GM12878 (cell line): ENCODE data around the gene CDH1. TPM values are rescaled to one million over a fixed set of nuclear protein-coding genes. Genes with fewer than 3 reads are reported as not detected.
A peak's percentile ranks its signal among the peaks of the same experiment; 100 is the strongest.

Experiments used
- ATAC-seq: fragments of 200-7000 bp; cut with Tn5 transposase; 3 replicates; pipeline ENCODE4 v1.9.1; 2020; ENCODE audit warnings: mild to moderate bottlenecking, moderate library complexity
- BruUV-seq: library from RNA; stranded (reverse); fragments of 400-500 nt; replicated peaks from 2 replicates; lab custom pipeline; 2021; lab: Mats Ljungman, UMichigan
- CTCF ChIA-PET: fragments of 300-600 bp; sonication (Branson Sonifier 250); formaldehyde crosslinking; extraction: SDS; loops from one replicate; lab custom pipeline; 2021; ENCODE audit warnings: inconsistent platforms; lab: Yijun Ruan, JAX
- POLR2A ChIA-PET: fragments of 350-600 bp; formaldehyde crosslinking; extraction: SDS; loops from one replicate; lab custom pipeline; 2021; ENCODE audit warnings: inconsistent platforms; lab: Charles Lee
- RAD21 ChIA-PET: fragments of 300-600 bp; sonication (Branson Sonifier 250); formaldehyde crosslinking; loops from one replicate; lab custom pipeline; 2023; ENCODE audit warnings: antibody characterized with exemption; ENCODE audit not compliant: unreplicated experiment; lab: Charles Lee
- SMC1A ChIA-PET: fragments of 300-600 bp; sonication (Branson Sonifier 250); formaldehyde crosslinking; loops from one replicate; lab custom pipeline; 2023; ENCODE audit not compliant: unreplicated experiment, uncharacterized antibody; lab: Charles Lee
- DNase-seq: peaks from one replicate; pipeline ENCODE4 v3.0.0-alpha.2; 2011; ENCODE audit warnings: low read depth, low spot score
- FAIRE-seq: peaks from 3 replicates; lab custom pipeline; 2011; peaks lifted over from hg19 to GRCh38; lab: Jason Lieb, UNC
- H2AFZ ChIP-seq: 2 replicates; pipeline ENCODE4 v1.6.0; 2011; ENCODE audit warnings: low read depth, low read length, control low read depth; ENCODE audit not compliant: control insufficient read depth
- H3K27ac ChIP-seq: 2 replicates; pipeline ENCODE4 v1.5.1; 2011; ENCODE audit warnings: control low read depth; ENCODE audit not compliant: control insufficient read depth, insufficient read depth
- H3K27me3 ChIP-seq, 2 experiments: replicated peaks in 1 of 2; 2 replicates each; pipeline versions ENCODE4 v1.6.0 to v1.6.1; 2011; ENCODE audit warnings: low read length in 1 of 2; ENCODE audit not compliant: control insufficient read depth in 2 of 2, insufficient read depth in 2 of 2
- H3K36me3 ChIP-seq, 2 experiments: 2 replicates each; pipeline ENCODE4 v1.5.1; 2011; ENCODE audit warnings: low read length in 1 of 2; ENCODE audit not compliant: control insufficient read depth in 2 of 2, insufficient read depth in 2 of 2
- H3K4me1 ChIP-seq: 2 replicates; pipeline ENCODE4 v1.6.1; 2011; ENCODE audit warnings: mild to moderate bottlenecking, low read length, moderate library complexity, mixed read lengths; ENCODE audit not compliant: control insufficient read depth, insufficient read depth
- H3K4me2 ChIP-seq: 2 replicates; pipeline ENCODE4 v1.6.0; 2011; ENCODE audit warnings: control low read depth; ENCODE audit not compliant: control insufficient read depth, insufficient read depth
- H3K4me3 ChIP-seq: fragments of 200-600 bp; sonication (generic); 2 replicates; pipeline ENCODE4 v1.5.1; 2016
- H3K79me2 ChIP-seq: 2 replicates; pipeline ENCODE4 v1.6.0; 2011; ENCODE audit warnings: low read length; ENCODE audit not compliant: control insufficient read depth, insufficient read depth
- H3K9ac ChIP-seq: 2 replicates; pipeline ENCODE4 v1.8.0; 2011; ENCODE audit warnings: low read length, control low read depth, mixed read lengths; ENCODE audit not compliant: control insufficient read depth, insufficient read depth
- H3K9me3 ChIP-seq: replicated peaks from 3 replicates; pipeline ENCODE4 v1.5.1; 2011; ENCODE audit warnings: mild to moderate bottlenecking, low read length; ENCODE audit not compliant: control insufficient read depth, insufficient read depth
- H4K20me1 ChIP-seq: 2 replicates; pipeline ENCODE4 v1.6.0; 2011; ENCODE audit not compliant: control insufficient read depth, insufficient read depth
- BACH1 ChIP-seq: fragments of 450-650 bp; IDR thresholded peaks from 2 replicates; pipeline ENCODE4 v1.6.1; 2017; ENCODE audit warnings: mild to moderate bottlenecking, borderline replicate concordance
- BRCA1 ChIP-seq: IDR thresholded peaks from 2 replicates; pipeline ENCODE4 v1.6.1; 2011; ENCODE audit warnings: low read depth, low read length, improper control_type of control experiment
- NFYB ChIP-seq: IDR thresholded peaks from 2 replicates; pipeline ENCODE4 v1.6.1; 2011; ENCODE audit warnings: low read depth, mild to moderate bottlenecking, low read length, improper control_type of control experiment, moderate library complexity; ENCODE audit not compliant: insufficient read depth
- RBBP5 ChIP-seq: fragments of 200-600 bp; sonication (generic); conservative IDR thresholded peaks from 2 replicates; pipeline ENCODE4 v1.6.1; 2016
- RELB ChIP-seq: fragments of 450-650 bp; IDR thresholded peaks from 2 replicates; pipeline ENCODE4 v1.6.1; 2017; ENCODE audit warnings: low read depth, mild to moderate bottlenecking, moderate library complexity
- SREBF1 ChIP-seq: IDR thresholded peaks from 2 replicates; pipeline ENCODE4 v1.6.1; 2012; ENCODE audit warnings: mild to moderate bottlenecking, low read length
- TAF1 ChIP-seq: IDR thresholded peaks from 2 replicates; pipeline ENCODE4 v1.6.1; 2011; ENCODE audit warnings: mild to moderate bottlenecking, low read depth, low read length, borderline replicate concordance
- TCF12 ChIP-seq: IDR thresholded peaks from 2 replicates; pipeline ENCODE4 v1.6.1; 2011; ENCODE audit warnings: low read depth, mild to moderate bottlenecking, low read length
- YBX1 ChIP-seq: fragments of 450-650 bp; IDR thresholded peaks from 2 replicates; pipeline ENCODE4 v1.6.1; 2016; ENCODE audit warnings: antibody characterized with exemption
- ZNF384 ChIP-seq: IDR thresholded peaks from 2 replicates; pipeline ENCODE4 v1.6.1; 2012; ENCODE audit warnings: low read depth, mild to moderate bottlenecking, low read length, improper control_type of control experiment, borderline replicate concordance
- ZSCAN29 ChIP-seq: fragments of 450-650 bp; IDR thresholded peaks from 2 replicates; pipeline ENCODE4 v1.6.1; 2017; ENCODE audit warnings: mild to moderate bottlenecking, moderate library complexity
- WGBS: methylation state at CpG from one replicate; pipeline ENCODE4 v1.1.6; 2016; ENCODE audit warnings: low lambda C conversion rate; ENCODE audit not compliant: insufficient replicate concordance, insufficient coverage; ENCODE audit errors: missing lambda C conversion rate; 5-methylcytosine and 5-hydroxymethylcytosine counted together
- in situ Hi-C: fragments of 300-500 bp; cut with MboI; formaldehyde crosslinking; loops from 9 replicates; pipeline ENCODE4 v1.14.3; 2018; ENCODE audit warnings: mixed read lengths
- intact Hi-C: fragments of 100-400 bp; cut with micrococcal nuclease; formaldehyde crosslinking; loops from one replicate; pipeline ENCODE4 v1.14.2; 2022; ENCODE audit not compliant: unreplicated experiment
- polyA plus RNA-seq, 11 experiments: library from polyadenylated mRNA; depleted of rRNA in 4 of 11; unstranded in 6 of 11; stranded (reverse) in 5 of 11; fragments of >200 nt; fragmentation: Nextera tagmentation in 4 of 11; fragmentation: Illumina TruSeq in 1 of 11; extraction: Ambion mirVana in 4 of 11; extraction: Trizol in 1 of 11; gene quantifications; 1 replicate in 1 of 11; 2 replicates in 10 of 11; pipeline versions ENCODE4 v1.2.1 to v1.2.3, GENCODE V29; 2011 to 2016; ENCODE audit warnings: inconsistent platforms in 2 of 11, missing spikeins in 2 of 11, low read depth in 1 of 11
- total RNA-seq, 4 experiments: library from RNA; depleted of rRNA in 3 of 4; stranded (reverse); fragments of >200 nt in 3 of 4; fragmentation: Illumina TruSeq in 1 of 4; extraction: Trizol in 1 of 4; gene quantifications; 2 replicates each; pipeline versions ENCODE4 v1.2.1 to v1.2.3, GENCODE V29; 2013 to 2021
- TF ChIP-seq, protein P1 (sequence below): fragments of 450-650 bp; IDR thresholded peaks from 2 replicates; pipeline ENCODE4 v1.6.1; 2017; ENCODE audit warnings: mild to moderate bottlenecking, moderate library complexity

Gene CDH1
- total and polyA plus RNA-seq, 10 of the 15 experiments (the other 5 are each of a cell fraction or from before 2014, with no cell fraction given): 2.2 to 30.6 (median 17.7) TPM

DNA sequence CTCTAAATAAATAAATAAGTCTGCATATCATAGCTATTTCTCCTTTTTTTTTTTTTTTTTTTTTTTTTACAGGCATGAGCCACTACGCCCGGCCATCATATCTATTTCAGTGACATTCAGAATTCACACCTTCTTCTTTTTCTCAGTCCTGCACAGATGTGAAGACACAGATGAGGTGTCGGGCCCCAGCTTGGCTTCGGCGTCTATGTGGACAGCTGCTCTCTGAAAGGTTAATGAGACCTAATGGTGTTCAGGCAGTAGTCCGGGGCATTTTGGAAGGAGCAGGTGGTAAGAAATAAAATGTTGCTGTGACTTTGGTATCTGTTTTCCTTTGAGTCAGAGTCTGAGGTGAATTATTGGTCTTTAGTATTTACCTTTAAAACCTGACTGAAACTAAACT is 129.8 kb downstream of the CDH1 start:
- POLR2A ChIA-PET: no interaction called here
- H3K79me2 ChIP-seq: no peaks in the 10 kb centered on the region
- H3K4me3 ChIP-seq: no peak overlapping the region
- H3K27ac ChIP-seq: no peak overlapping the region
- SMC1A ChIA-PET: no interaction called here
- H3K27me3 ChIP-seq: no peaks in the 10 kb centered on the region
- 94% methylated on average over 4 of the region's 6 CpGs for WGBS
- FAIRE-seq (no peak), ATAC-seq (no peak), DNase-seq (no peak)
- H3K36me3 ChIP-seq: peaks cover 0 to 5% of the 10 kb centered on the region in 2 experiments; a peak in 3 of 4 replicates
- TF ChIP-seq NFYB: no peak
- peak; percentile 78; the same call in 1 of the 2 replicates for TF ChIP-seq ZSCAN29
- peak; percentile 46; the same call in 1 of the 2 replicates for TF ChIP-seq ZNF384
- 0 out of 2 replicates have a peak, but pooled peaks have one; percentile 16 for TF ChIP-seq TCF12
- BruUV-seq: no TSS peak
- H4K20me1 ChIP-seq: no peaks in the 10 kb centered on the region
- intact Hi-C loops (no loop called here), in situ Hi-C loops (no loop called here)
- RAD21 ChIA-PET: no interaction called here
- no peak overlapping the region for H2AFZ ChIP-seq
- H3K9me3 ChIP-seq: no peaks in the 10 kb centered on the region
- CTCF ChIA-PET: interaction anchor here (0.7 to 1.2 kb wide), 3 partner anchors 19 to 346 kb away, joined by 3 to 7 read pairs (median 4); no protein-coding TSS in a partner anchor
- H3K4me2 ChIP-seq: no peak overlapping the region
- H3K4me1 ChIP-seq: peaks cover 12% of the 10 kb centered on the region; the same call in 1 of the 2 replicates
- no peak overlapping the region for H3K9ac ChIP-seq

GRCh38 chr16:68869492-68870088 is 132.5 kb downstream of the CDH1 start:
- H3K79me2 ChIP-seq: no peaks in the 10 kb centered on the region
- ChIA-PET CTCF (interaction anchor here (1.2 kb wide), 1 partner anchor 25 kb away, joined by 3 read pairs; no protein-coding TSS in a partner anchor), POLR2A (no interaction called here), RAD21 (interaction anchor here (0.6 kb wide), 1 partner anchor 70 kb away, joined by 3 read pairs; no protein-coding TSS in a partner anchor), SMC1A (no interaction called here)
- no peak overlapping the region for H2AFZ ChIP-seq
- no peaks in the 10 kb centered on the region for H4K20me1 ChIP-seq
- H3K9me3 ChIP-seq: no peaks in the 10 kb centered on the region
- peaks cover 9% of the 10 kb centered on the region; the same call in 1 of the 2 replicates for H3K4me1 ChIP-seq
- no peak for DNase-seq
- ATAC-seq: no peak
- BruUV-seq: no TSS peak
- 0 out of 4 replicates have a peak, but pooled peaks cover 0 to 3% of the 10 kb centered on the region in 2 experiments for H3K36me3 ChIP-seq
- no peak overlapping the region for H3K9ac ChIP-seq
- no peak for FAIRE-seq
- H3K4me3 ChIP-seq: no peak overlapping the region
- in situ Hi-C loops (no loop called here), intact Hi-C loops (no loop called here)
- H3K27ac ChIP-seq: no peak overlapping the region
- no peaks in the 10 kb centered on the region for H3K27me3 ChIP-seq
- WGBS: 98% methylated on average over 4 of the region's 4 CpGs
- no peak overlapping the region for H3K4me2 ChIP-seq
- TF ChIP-seq YBX1 (no peak), NFYB (no peak), BACH1 (no peak), RBBP5 (no peak), TAF1 (no peak), RELB (no peak), SREBF1 (no peak), BRCA1 (no peak)
- TF ChIP-seq, protein P1, sequence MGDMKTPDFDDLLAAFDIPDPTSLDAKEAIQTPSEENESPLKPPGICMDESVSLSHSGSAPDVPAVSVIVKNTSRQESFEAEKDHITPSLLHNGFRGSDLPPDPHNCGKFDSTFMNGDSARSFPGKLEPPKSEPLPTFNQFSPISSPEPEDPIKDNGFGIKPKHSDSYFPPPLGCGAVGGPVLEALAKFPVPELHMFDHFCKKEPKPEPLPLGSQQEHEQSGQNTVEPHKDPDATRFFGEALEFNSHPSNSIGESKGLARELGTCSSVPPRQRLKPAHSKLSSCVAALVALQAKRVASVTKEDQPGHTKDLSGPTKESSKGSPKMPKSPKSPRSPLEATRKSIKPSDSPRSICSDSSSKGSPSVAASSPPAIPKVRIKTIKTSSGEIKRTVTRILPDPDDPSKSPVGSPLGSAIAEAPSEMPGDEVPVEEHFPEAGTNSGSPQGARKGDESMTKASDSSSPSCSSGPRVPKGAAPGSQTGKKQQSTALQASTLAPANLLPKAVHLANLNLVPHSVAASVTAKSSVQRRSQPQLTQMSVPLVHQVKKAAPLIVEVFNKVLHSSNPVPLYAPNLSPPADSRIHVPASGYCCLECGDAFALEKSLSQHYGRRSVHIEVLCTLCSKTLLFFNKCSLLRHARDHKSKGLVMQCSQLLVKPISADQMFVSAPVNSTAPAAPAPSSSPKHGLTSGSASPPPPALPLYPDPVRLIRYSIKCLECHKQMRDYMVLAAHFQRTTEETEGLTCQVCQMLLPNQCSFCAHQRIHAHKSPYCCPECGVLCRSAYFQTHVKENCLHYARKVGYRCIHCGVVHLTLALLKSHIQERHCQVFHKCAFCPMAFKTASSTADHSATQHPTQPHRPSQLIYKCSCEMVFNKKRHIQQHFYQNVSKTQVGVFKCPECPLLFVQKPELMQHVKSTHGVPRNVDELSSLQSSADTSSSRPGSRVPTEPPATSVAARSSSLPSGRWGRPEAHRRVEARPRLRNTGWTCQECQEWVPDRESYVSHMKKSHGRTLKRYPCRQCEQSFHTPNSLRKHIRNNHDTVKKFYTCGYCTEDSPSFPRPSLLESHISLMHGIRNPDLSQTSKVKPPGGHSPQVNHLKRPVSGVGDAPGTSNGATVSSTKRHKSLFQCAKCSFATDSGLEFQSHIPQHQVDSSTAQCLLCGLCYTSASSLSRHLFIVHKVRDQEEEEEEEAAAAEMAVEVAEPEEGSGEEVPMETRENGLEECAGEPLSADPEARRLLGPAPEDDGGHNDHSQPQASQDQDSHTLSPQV: no peak
